ENCODE measurements around the gene XPO4. TPM values are rescaled to one million over a fixed set of nuclear protein-coding genes. Genes with fewer than 3 reads are reported as not detected.

XPO4 gene
- total and polyA plus RNA-seq, 2 of the 13 experiments (the other 11 are each of a cell fraction or from before 2014, with no cell fraction given) = 8.4 to 24.8 TPM

DNA sequence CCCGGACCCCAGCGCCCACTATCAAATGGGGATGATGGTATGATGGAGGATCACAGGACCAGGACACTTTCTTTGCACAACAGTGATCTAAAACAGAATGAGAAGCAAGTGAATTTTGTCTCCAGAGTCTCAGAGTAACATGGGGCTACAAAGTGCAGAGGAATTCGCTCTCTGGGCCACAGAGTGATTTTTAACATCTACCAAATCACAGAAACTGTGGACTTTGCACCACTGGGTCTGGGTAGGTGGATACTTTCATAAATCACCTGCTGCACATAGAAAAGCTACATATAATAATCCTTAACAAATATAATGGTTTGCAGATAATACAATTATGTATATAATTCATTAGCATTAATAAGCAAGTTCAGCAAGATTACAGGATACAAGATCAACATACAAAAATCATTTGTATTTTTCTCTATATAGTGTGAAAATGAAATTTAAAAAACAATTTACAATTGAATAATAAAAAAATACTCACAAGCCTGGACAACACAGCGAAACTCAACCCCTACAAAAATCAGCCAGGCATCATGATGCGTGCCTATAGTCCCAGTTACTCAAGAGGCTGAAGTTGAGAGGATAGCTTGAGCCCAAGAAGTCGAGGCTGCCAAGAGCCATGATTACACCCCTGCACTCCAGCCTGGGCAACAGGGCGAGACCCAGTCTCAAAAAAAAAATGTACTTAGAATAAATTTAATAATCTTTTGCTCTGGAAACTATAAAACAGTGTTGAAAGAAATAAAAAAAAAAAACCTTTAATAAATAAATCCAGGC is 68.5 kb downstream of the XPO4 start:
- H3K4me3 ChIP-seq (replicated peaks in 1 of 3; ENCODE audit: insufficient read depth in 1 of 3, low read depth in 2 of 3, low read length in 3 of 3) = no peak overlapping the region
- H3K36me3 ChIP-seq (replicated peaks in 1 of 2; ENCODE audit: control insufficient read depth in 1 of 2, insufficient read depth in 2 of 2, low read length in 2 of 2) = peaks cover 3 to 37% of the 10 kb centered on the region in 2 experiments; a peak in 4 of 5 replicates
- ChIA-PET POLR2A (interaction anchor here (0.7 kb wide), 1 partner anchor 61 kb away, joined by 3 read pairs; no protein-coding TSS in a partner anchor), CTCF (ENCODE audit: low intra/inter-chr PET ratio, low total read pairs) (no interaction called here)
- 94% methylated on average over 7 of the region's 7 CpGs for WGBS (ENCODE audit: low lambda C conversion rate)
- in situ Hi-C loops (cut with HindIII; ENCODE audit: extremely low pct_ligation_motif_present, low pct_unique_long_range_greater_than_20kb) (no loop called here), intact Hi-C loops (cut with micrococcal nuclease; ENCODE audit: unreplicated experiment) (no loop called here)
- BruUV-seq (replicated peaks) = no TSS peak
- no peaks in the 10 kb centered on the region for H3K4me1 ChIP-seq (ENCODE audit: insufficient read depth, low read length)
- no peaks in the 10 kb centered on the region for H4K20me1 ChIP-seq (ENCODE audit: insufficient read depth, low read length)
- H3K9ac ChIP-seq (ENCODE audit: insufficient read depth, low read depth, low read length) = no peak overlapping the region
- H3K79me2 ChIP-seq (ENCODE audit: insufficient read depth, low read length) = no peaks in the 10 kb centered on the region
- no peak for ATAC-seq
- H3K9me3 ChIP-seq (ENCODE audit: low read length) = no peaks in the 10 kb centered on the region
- H3K27me3 ChIP-seq (ENCODE audit: control insufficient read depth in 1 of 2, insufficient read depth in 2 of 2, low read length in 2 of 2) = no peaks in the 10 kb centered on the region; a peak in 1 of 5 replicates
- DNase-seq (ENCODE audit: low spot score) = no peak
- FAIRE-seq = no peak
- no peak overlapping the region for H3K27ac ChIP-seq (ENCODE audit: extremely low read length, insufficient read depth, low read length)
- no peak overlapping the region for H2AFZ ChIP-seq (ENCODE audit: low read length)
- H3K4me2 ChIP-seq (ENCODE audit: low read depth, low read length) = no peak overlapping the region
- no peak for TF ChIP-seq FOSL1 (CRISPR knock-in tag; IDR thresholded peaks at IDR 0.05; ENCODE audit: borderline replicate concordance)
- TF ChIP-seq, protein P1, sequence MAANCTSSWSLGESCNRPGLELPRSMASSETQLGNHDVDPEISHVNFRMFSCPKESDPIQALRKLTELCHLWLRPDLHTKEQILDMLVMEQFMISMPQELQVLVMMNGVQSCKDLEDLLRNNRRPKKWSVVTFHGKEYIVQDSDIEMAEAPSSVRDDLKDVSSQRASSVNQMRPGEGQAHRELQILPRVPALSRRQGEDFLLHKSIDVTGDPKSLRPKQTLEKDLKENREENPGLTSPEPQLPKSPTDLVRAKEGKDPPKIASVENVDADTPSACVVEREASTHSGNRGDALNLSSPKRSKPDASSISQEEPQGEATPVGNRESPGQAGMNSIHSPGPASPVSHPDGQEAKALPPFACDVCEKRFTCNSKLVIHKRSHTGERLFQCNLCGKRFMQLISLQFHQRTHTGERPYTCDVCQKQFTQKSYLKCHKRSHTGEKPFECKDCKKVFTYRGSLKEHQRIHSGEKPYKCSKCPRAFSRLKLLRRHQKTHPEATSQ (CRISPR knock-in tag; IDR thresholded peaks at IDR 0.05; ENCODE audit: borderline replicate concordance) = no peak
- no peak for TF ChIP-seq ZNF597 (CRISPR knock-in tag; IDR thresholded peaks at IDR 0.05)
- TF ChIP-seq, protein P2, sequence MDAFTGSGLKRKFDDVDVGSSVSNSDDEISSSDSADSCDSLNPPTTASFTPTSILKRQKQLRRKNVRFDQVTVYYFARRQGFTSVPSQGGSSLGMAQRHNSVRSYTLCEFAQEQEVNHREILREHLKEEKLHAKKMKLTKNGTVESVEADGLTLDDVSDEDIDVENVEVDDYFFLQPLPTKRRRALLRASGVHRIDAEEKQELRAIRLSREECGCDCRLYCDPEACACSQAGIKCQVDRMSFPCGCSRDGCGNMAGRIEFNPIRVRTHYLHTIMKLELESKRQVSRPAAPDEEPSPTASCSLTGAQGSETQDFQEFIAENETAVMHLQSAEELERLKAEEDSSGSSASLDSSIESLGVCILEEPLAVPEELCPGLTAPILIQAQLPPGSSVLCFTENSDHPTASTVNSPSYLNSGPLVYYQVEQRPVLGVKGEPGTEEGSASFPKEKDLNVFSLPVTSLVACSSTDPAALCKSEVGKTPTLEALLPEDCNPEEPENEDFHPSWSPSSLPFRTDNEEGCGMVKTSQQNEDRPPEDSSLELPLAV (CRISPR knock-in tag; conservative IDR thresholded peaks at IDR 0.05; ENCODE audit: low read depth) = no peak
- no peak for TF ChIP-seq ERF (CRISPR knock-in tag; IDR thresholded peaks at IDR 0.05)
- no peak for TF ChIP-seq MBNL3 (CRISPR knock-in tag; conservative IDR thresholded peaks at IDR 0.05)
- no peak for TF ChIP-seq SAP130 (CRISPR knock-in tag; IDR thresholded peaks at IDR 0.05; ENCODE audit: low read depth)
- TF ChIP-seq ZNF879 (CRISPR knock-in tag; IDR thresholded peaks at IDR 0.05) = no peak
- TF ChIP-seq FOSL2 (CRISPR knock-in tag; IDR thresholded peaks at IDR 0.05) = no peak
- TF ChIP-seq, protein P3, sequence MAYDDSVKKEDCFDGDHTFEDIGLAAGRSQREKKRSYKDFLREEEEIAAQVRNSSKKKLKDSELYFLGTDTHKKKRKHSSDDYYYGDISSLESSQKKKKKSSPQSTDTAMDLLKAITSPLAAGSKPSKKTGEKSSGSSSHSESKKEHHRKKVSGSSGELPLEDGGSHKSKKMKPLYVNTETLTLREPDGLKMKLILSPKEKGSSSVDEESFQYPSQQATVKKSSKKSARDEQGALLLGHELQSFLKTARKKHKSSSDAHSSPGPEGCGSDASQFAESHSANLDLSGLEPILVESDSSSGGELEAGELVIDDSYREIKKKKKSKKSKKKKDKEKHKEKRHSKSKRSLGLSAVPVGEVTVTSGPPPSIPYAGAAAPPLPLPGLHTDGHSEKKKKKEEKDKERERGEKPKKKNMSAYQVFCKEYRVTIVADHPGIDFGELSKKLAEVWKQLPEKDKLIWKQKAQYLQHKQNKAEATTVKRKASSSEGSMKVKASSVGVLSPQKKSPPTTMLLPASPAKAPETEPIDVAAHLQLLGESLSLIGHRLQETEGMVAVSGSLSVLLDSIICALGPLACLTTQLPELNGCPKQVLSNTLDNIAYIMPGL (CRISPR knock-in tag; IDR thresholded peaks at IDR 0.05; ENCODE audit: borderline replicate concordance in 1 of 2, low read depth in 1 of 2) = no peak
- TF ChIP-seq ZNF766 (CRISPR knock-in tag; IDR thresholded peaks at IDR 0.05; ENCODE audit: borderline replicate concordance) = no peak
- TF ChIP-seq HMG20A (CRISPR knock-in tag; IDR thresholded peaks at IDR 0.05; ENCODE audit: borderline replicate concordance) = no peak
- no peak for TF ChIP-seq RBAK (CRISPR knock-in tag; IDR thresholded peaks at IDR 0.05)

Data from HepG2 (cell line).